Measurements from ENCODE around the gene UGT1A7.

Gene UGT1A7

GRCh38 chr2:233799087-233799665, 117.5 kb downstream of the UGT1A7 start:
- DNase-seq (ENCODE audit: low spot score), result no peak

- no peak for DNase-seq (ENCODE audit: low spot score)
These were observed 118.0 kb downstream of the UGT1A7 start for GRCh38 chr2:233799716-233800115.

- DNase-seq (ENCODE audit: low spot score), result no peak
These were observed 118.5 kb downstream of the UGT1A7 start for GRCh38 chr2:233800208-233800607.

GRCh38 chr2:233801357-233802131, 119.8 kb downstream of the UGT1A7 start:
- DNase-seq (ENCODE audit: low spot score), result no peak

- no peak for DNase-seq (ENCODE audit: low spot score)
These were observed 120.6 kb downstream of the UGT1A7 start for GRCh38 chr2:233802132-233802815.

- DNase-seq (ENCODE audit: low spot score), result no peak
These were observed 121.7 kb downstream of the UGT1A7 start for GRCh38 chr2:233803292-233803911.

- DNase-seq (ENCODE audit: low spot score), result no peak
These were observed 122.3 kb downstream of the UGT1A7 start for GRCh38 chr2:233803994-233804393.

- DNase-seq (ENCODE audit: low spot score), result no peak
These were observed 125.6 kb downstream of the UGT1A7 start for GRCh38 chr2:233807215-233807865.

GRCh38 chr2:233807966-233808935, 126.5 kb downstream of the UGT1A7 start:
- no peak for DNase-seq (ENCODE audit: low spot score)

GRCh38 chr2:233810385-233810784, 128.7 kb downstream of the UGT1A7 start:
- DNase-seq (ENCODE audit: low spot score), result no peak

GRCh38 chr2:233811087-233811486, 129.4 kb downstream of the UGT1A7 start:
- no peak for DNase-seq (ENCODE audit: low spot score)

GRCh38 chr2:233811732-233812131, 130.0 kb downstream of the UGT1A7 start:
- no peak for DNase-seq (ENCODE audit: low spot score)

GRCh38 chr2:233813236-233814055, 131.7 kb downstream of the UGT1A7 start:
- DNase-seq (ENCODE audit: low spot score), result no peak

- no peak for DNase-seq (ENCODE audit: low spot score)
These were observed 132.5 kb downstream of the UGT1A7 start for GRCh38 chr2:233814056-233814835.

GRCh38 chr2:233815861-233816260, 134.2 kb downstream of the UGT1A7 start:
- no peak for DNase-seq (ENCODE audit: low spot score)

GRCh38 chr2:233816334-233816733, 134.6 kb downstream of the UGT1A7 start:
- DNase-seq (ENCODE audit: low spot score), result no peak

GRCh38 chr2:233816771-233817170, 135.1 kb downstream of the UGT1A7 start:
- DNase-seq (ENCODE audit: low spot score), result no peak

GRCh38 chr2:233817361-233817911, 135.7 kb downstream of the UGT1A7 start:
- DNase-seq (ENCODE audit: low spot score), result no peak

Measured in pons (tissue), 1 donor.